Effector CD4-positive, alpha-beta T cell (primary cell): ENCODE data around the gene SYNPO.

ENCODE experiments used
- DNase-seq: peaks from one replicate; pipeline ENCODE4 v3.0.0-alpha.2; 2020

Gene SYNPO

GRCh38 chr5:150642991-150643710 lies 2.7 kb downstream of the SYNPO start:
- DNase-seq = no peak

DNA sequence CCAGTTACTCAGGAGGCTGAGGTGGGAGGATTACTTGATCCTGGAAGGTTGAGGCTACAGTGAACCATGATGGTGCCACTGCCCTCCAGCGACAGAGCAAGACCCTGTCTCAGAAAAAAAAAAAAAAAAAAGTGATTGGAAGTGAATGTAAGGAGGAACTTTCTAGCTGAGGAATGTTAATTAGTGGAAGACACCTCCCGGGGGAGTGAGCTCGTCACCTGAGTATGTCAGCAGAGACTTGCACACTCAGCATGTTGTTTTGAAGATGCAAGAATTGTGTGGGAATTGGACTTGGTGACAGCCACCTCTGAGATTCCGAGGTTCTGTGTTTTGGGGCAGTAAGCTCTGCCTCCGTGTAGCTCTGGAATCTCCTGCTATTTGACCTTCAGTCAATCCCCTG lies 3.6 kb downstream of the SYNPO start:
- no peak for DNase-seq

GRCh38 chr5:150644514-150644913 lies 4.1 kb downstream of the SYNPO start:
- no peak for DNase-seq

- DNase-seq = no peak
These were observed 4.7 kb downstream of the SYNPO start for GRCh38 chr5:150645070-150645700.

GRCh38 chr5:150647275-150648251 lies 7.1 kb downstream of the SYNPO start:
- no peak for DNase-seq

DNA sequence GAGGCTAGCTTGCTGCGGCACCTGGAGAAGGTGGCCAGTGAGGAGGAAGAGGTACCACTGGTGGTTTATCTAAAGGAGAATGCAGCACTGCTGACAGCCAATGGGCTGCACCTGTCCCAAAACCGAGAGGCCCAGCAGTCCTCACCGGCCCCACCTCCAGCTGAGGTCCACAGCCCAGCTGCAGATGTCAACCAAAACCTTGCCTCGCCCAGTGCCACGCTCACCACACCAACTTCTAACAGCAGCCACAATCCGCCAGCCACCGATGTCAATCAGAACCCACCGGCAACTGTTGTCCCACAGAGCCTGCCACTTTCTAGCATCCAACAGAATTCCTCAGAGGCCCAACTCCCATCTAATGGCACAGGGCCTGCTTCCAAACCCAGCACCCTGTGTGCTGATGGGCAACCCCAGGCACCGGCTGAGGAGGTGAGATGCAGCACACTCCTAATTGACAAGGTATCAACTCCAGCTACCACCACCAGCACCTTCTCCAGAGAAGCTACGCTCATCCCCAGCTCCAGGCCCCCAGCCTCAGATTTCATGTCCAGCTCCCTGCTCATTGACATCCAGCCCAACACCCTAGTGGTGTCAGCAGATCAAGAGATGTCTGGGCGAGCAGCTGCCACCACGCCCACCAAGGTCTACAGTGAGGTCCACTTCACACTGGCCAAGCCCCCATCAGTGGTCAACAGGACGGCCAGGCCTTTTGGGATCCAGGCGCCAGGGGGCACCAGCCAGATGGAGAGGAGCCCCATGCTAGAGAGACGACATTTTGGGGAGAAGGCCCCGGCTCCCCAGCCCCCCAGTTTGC lies 8.0 kb downstream of the SYNPO start:
- no peak for DNase-seq

GRCh38 chr5:150649108-150650020 lies 8.9 kb downstream of the SYNPO start:
- no peak for DNase-seq

- DNase-seq = no peak
These were observed 9.9 kb downstream of the SYNPO start for GRCh38 chr5:150650021-150651006.

DNA sequence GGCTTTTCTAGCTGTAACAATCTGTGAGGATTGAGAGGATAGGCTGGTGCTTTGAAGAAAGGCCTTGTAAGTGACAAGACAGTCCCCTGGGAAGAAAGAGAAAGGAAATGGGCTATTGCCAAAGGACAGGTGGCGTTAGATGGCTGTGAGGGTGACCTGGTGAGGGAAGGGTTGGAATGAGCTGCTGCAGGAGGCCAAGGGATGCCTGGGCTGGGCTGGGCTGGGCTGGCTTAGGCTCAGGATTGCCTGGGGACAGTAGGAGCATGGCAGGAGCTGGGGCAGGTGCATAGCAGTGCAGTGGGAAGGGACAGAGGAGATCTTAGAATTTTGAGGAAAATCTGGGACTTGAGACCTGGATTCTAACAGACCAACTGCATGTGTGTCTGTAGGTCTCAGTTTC lies 10.9 kb downstream of the SYNPO start:
- DNase-seq = no peak

GRCh38 chr5:150651924-150652671 lies 11.6 kb downstream of the SYNPO start:
- DNase-seq = no peak

- no peak for DNase-seq
These were observed 12.8 kb downstream of the SYNPO start for GRCh38 chr5:150653145-150653761.

- no peak for DNase-seq
These were observed 13.5 kb downstream of the SYNPO start for GRCh38 chr5:150653762-150654556.

GRCh38 chr5:150655221-150655620 lies 14.8 kb downstream of the SYNPO start:
- no peak for DNase-seq

- DNase-seq = peak; percentile 71
These were observed 16.0 kb downstream of the SYNPO start for GRCh38 chr5:150656191-150657132.

DNA sequence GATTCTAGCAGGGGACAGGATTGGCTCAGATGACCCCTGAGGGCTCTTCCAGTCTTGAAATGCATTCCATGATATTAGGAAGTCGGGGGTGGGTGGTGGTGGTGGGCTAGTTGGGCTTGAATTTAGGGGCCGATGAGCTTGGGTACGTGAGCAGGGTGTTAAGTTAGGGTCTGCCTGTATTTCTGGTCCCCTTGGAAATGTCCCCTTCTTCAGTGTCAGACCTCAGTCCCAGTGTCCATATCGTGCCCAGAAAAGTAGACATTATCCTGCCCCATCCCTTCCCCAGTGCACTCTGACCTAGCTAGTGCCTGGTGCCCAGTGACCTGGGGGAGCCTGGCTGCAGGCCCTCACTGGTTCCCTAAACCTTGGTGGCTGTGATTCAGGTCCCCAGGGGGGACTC lies 17.7 kb downstream of the SYNPO start:
- DNase-seq = no peak

GRCh38 chr5:150658699-150659265 lies 18.3 kb downstream of the SYNPO start:
- DNase-seq = no peak
